Thyroid gland (tissue), 4 donors: ENCODE data around the gene NUDT21. TPM values are rescaled to one million over a fixed set of nuclear protein-coding genes. Genes with fewer than 3 reads are reported as not detected.
"Not testable (repeated sequence)": the region's sequence is repeated elsewhere in the genome, so short reads cannot be mapped to it uniquely, and the experiment has no call there.

ENCODE experiments used
- DNase-seq, 2 donors: peaks; one replicate each; pipeline ENCODE4 v3.0.0-alpha.2; 2019
- H3K27ac ChIP-seq, 3 donors: fragments of 200-600 bp; sonication (generic); 1 replicate in 2 of 3; 2 replicates in 1 of 3; pipeline ENCODE4 v1.5.1; 2016 to 2019; ENCODE audit warnings: mild to moderate bottlenecking in 1 of 3, moderate library complexity in 1 of 3
- H3K27me3 ChIP-seq: fragments of 200-600 bp; sonication (generic); one replicate; pipeline ENCODE4 v1.5.1; 2019
- H3K36me3 ChIP-seq, 2 donors: fragments of 200-600 bp; sonication (generic); one replicate each; pipeline ENCODE4 v1.5.1; 2016 to 2019
- H3K4me1 ChIP-seq, 2 donors: fragments of 200-600 bp; sonication (generic); one replicate each; pipeline ENCODE4 v1.5.1; 2017 to 2019
- H3K4me3 ChIP-seq, 3 donors: fragments of 200-600 bp; sonication (generic); replicated peaks in 1 of 3; 1 replicate in 2 of 3; 2 replicates in 1 of 3; pipeline ENCODE4 v1.5.1; 2016; ENCODE audit warnings: mild to moderate bottlenecking in 1 of 3
- H3K9me3 ChIP-seq: fragments of 200-600 bp; sonication (generic); one replicate; pipeline ENCODE4 v1.5.1; 2017
- CTCF ChIP-seq, 6 experiments: fragments of 200-600 bp in 3 of 6; fragments of 450-650 bp in 3 of 6; sonication (generic) in 3 of 6; IDR thresholded peaks; one replicate each; pipeline ENCODE4 v1.5.1; 2016 to 2019; ENCODE audit warnings: antibody characterized with exemption in 6 of 6, mild to moderate bottlenecking in 2 of 6, inconsistent platforms in 1 of 6, moderate library complexity in 1 of 6
- POLR2A ChIP-seq, 2 donors: fragments of 450-650 bp; IDR thresholded peaks; one replicate each; pipeline ENCODE4 v1.6.1; 2017; ENCODE audit warnings: antibody characterized with exemption in 2 of 2, mild to moderate bottlenecking in 2 of 2, moderate library complexity in 1 of 2
- WGBS, 2 donors: methylation state at CpG; one replicate each; pipeline ENCODE4 v1.1.5; 2017; 5-methylcytosine and 5-hydroxymethylcytosine counted together
- intact Hi-C: fragments of 100-400 bp; cut with DNase I; formaldehyde crosslinking; loops from one replicate; pipeline ENCODE4 v1.15.1; 2023
- total RNA-seq, 4 donors: library from RNA; depleted of rRNA; stranded (reverse); fragments of >200 nt; gene quantifications; one replicate each; pipeline ENCODE4 v1.2.3, GENCODE V29; 2016

The NUDT21 gene
- total RNA-seq = 100 to 1,000 TPM in 1 of 4 donors, 10 to 100 TPM in 3; 55.0 to 120 (median 68.2) TPM

- Histone ChIP-seq H3K27ac (peak within 1 kb of the TSS; percentile 55 to 71 (median 71)), H3K4me3 (peak within 1 kb of the TSS; percentile 50 to 99 (median 86)), H3K27me3 (no peaks in the 10 kb centered on the region), H3K36me3 (peaks cover 4 to 8% of the 10 kb centered on the region in 2 donors), H3K9me3 (no peaks in the 10 kb centered on the region), H3K4me1 (peaks cover 22 to 24% of the 10 kb centered on the region in 2 donors)
- intact Hi-C loops = no loop called here
- peak; percentile 95 to 96 for DNase-seq
- TF ChIP-seq POLR2A (IDR thresholded peaks at IDR 0.05) (peak in 1 of 2 donors; percentile 87), CTCF (IDR thresholded peaks at IDR 0.05) (no peak)
- WGBS, 2 donors = 1 to 2% methylated on average over 44 to 54 of the region's 56 CpGs
Observed at GRCh38 chr16:56450986-56451752, at the start of gene NUDT21, which contains the start of gene OGFOD1. Gene NUDT21, minus strand, starts transcription at chr16:56451332. Its CDS starts 130 bp downstream, at chr16:56451202. Gene OGFOD1, plus strand, starts transcription at chr16:56451554. Its CDS starts 59 bp downstream, at chr16:56451613.

GRCh38 chr16:56493815-56494214 is 42.7 kb upstream of the NUDT21 start:
- peaks cover 8 to 27% of the 10 kb centered on the region in 2 donors for H3K36me3 ChIP-seq
- H3K4me3 ChIP-seq = no peak overlapping the region
- no peak overlapping the region for H3K27ac ChIP-seq
- H3K9me3 ChIP-seq = no peaks in the 10 kb centered on the region
- intact Hi-C loops = no loop called here
- no peaks in the 10 kb centered on the region for H3K27me3 ChIP-seq
- WGBS, 2 donors = 92 to 96% methylated on average over 1 of the region's 1 CpG
- DNase-seq = no peak
- H3K4me1 ChIP-seq = no peaks in the 10 kb centered on the region
- no peak for TF ChIP-seq POLR2A (IDR thresholded peaks at IDR 0.05)
- no peak for TF ChIP-seq CTCF (IDR thresholded peaks at IDR 0.05)

- H3K36me3 ChIP-seq = peaks cover 2 to 20% of the 10 kb centered on the region in 2 donors
- H3K27me3 ChIP-seq = no peaks in the 10 kb centered on the region
- H3K27ac ChIP-seq = no peak overlapping the region
- 92 to 96% methylated on average over 2 of the region's 2 CpGs for WGBS, 2 donors
- no peaks in the 10 kb centered on the region for H3K4me1 ChIP-seq
- DNase-seq = no peak
- H3K4me3 ChIP-seq = no peak overlapping the region
- TF ChIP-seq POLR2A (IDR thresholded peaks at IDR 0.05) = no peak
- no peak for TF ChIP-seq CTCF (IDR thresholded peaks at IDR 0.05)
- intact Hi-C loops = no loop called here
- no peaks in the 10 kb centered on the region for H3K9me3 ChIP-seq
Observed at GRCh38 chr16:56493126-56493525, 42.0 kb upstream of the NUDT21 start.

- Histone ChIP-seq H3K4me3 (no peak overlapping the region), H3K4me1 (no peaks in the 10 kb centered on the region), H3K27me3 (no peaks in the 10 kb centered on the region), H3K27ac (no peak overlapping the region), H3K36me3 (peaks cover 0 to 7% of the 10 kb centered on the region in 2 donors), H3K9me3 (no peaks in the 10 kb centered on the region)
- TF ChIP-seq POLR2A (IDR thresholded peaks at IDR 0.05) (no peak), CTCF (IDR thresholded peaks at IDR 0.05) (no peak)
- no peak for DNase-seq
- WGBS, 2 donors = 94 to 96% methylated on average over 4 of the region's 4 CpGs
- intact Hi-C loops = no loop called here
Observed at GRCh38 chr16:56491657-56492261, 40.6 kb upstream of the NUDT21 start.

GRCh38 chr16:56488868-56489267 is 37.7 kb upstream of the NUDT21 start:
- H3K4me1 ChIP-seq, H3K27me3 ChIP-seq, intact Hi-C loops, H3K4me3 ChIP-seq, H3K27ac ChIP-seq, DNase-seq, H3K9me3 ChIP-seq: not testable (repeated sequence)
- WGBS, 2 donors = 92 to 96% methylated on average over 1 of the region's 1 CpG
- peaks cover 2 to 14% of the 10 kb centered on the region in 2 donors for H3K36me3 ChIP-seq
